ENCODE measurements around the gene TMEM92. TPM values are rescaled to one million over a fixed set of nuclear protein-coding genes. Genes with fewer than 3 reads are reported as not detected.

TMEM92 gene
- total RNA-seq, 3 donors from 2014 or later (not counting 1 experiment from before 2014, with no cell fraction given): not detected

GRCh38 chr17:50292465-50292864 is 18.2 kb downstream of the TMEM92 start:
- peaks cover 2% of the 10 kb centered on the region for H3K27me3 ChIP-seq (ENCODE audit: control insufficient read depth, insufficient read depth, low read length)
- no peaks in the 10 kb centered on the region for H3K36me3 ChIP-seq (ENCODE audit: control insufficient read depth, insufficient read depth, low read length)
- peaks cover 4% of the 10 kb centered on the region for H3K4me1 ChIP-seq (ENCODE audit: control insufficient read depth, insufficient read depth, low read length)
- H3K9me3 ChIP-seq (ENCODE audit: control insufficient read depth, insufficient read depth, low read length): no peaks in the 10 kb centered on the region
- H3K4me3 ChIP-seq (ENCODE audit: low read length): no peak overlapping the region
- Mint-ChIP-seq H3K4me1 (peaks cover 5% of the 10 kb centered on the region in 2 donors), H3K36me3 (no peaks in the 10 kb centered on the region), H3K27ac (no peak overlapping the region), H3K4me3 (no peak overlapping the region), H3K27me3 (ENCODE audit: low read depth in 2 of 2) (peaks cover 12 to 36% of the 10 kb centered on the region in 2 donors), H3K9me3 (no peaks in the 10 kb centered on the region)
- TF ChIP-seq, protein P1, sequence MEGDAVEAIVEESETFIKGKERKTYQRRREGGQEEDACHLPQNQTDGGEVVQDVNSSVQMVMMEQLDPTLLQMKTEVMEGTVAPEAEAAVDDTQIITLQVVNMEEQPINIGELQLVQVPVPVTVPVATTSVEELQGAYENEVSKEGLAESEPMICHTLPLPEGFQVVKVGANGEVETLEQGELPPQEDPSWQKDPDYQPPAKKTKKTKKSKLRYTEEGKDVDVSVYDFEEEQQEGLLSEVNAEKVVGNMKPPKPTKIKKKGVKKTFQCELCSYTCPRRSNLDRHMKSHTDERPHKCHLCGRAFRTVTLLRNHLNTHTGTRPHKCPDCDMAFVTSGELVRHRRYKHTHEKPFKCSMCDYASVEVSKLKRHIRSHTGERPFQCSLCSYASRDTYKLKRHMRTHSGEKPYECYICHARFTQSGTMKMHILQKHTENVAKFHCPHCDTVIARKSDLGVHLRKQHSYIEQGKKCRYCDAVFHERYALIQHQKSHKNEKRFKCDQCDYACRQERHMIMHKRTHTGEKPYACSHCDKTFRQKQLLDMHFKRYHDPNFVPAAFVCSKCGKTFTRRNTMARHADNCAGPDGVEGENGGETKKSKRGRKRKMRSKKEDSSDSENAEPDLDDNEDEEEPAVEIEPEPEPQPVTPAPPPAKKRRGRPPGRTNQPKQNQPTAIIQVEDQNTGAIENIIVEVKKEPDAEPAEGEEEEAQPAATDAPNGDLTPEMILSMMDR (IDR thresholded peaks at IDR 0.05): no peak
- intact Hi-C loops (cut with micrococcal nuclease): loop anchor here (10.0 kb wide), 2 partner anchors 168 to 198 kb away; partner anchors contain the start of gene PDK2
- ATAC-seq: peak in 2 of 3 donors; percentile 26 to 48
- WGBS (ENCODE audit: insufficient coverage): 0% methylated on average over 1 of the region's 3 CpGs
- H3K27ac ChIP-seq (ENCODE audit: low read length): no peak overlapping the region
- DNase-seq: no peak

DNA sequence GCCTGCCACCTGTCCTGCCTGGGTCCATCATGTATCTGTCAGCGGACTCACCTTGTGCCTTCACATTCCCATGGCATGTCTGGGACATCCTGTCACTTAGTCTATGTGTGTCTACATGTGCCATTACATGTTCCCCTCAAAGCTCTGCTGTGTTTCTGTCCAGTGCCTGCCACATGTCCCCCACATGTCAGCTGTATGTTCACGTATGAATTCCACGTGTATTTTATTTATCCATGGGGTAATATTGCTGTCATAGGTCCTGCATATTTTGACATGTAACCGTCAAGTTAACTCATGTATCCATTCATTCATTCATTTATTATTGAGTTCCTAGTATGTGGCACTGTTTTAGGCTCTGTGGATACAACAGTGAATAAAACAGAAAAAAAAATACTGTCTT is 20.8 kb downstream of the TMEM92 start:
- Mint-ChIP-seq H3K27me3 (ENCODE audit: low read depth in 2 of 2) (peaks cover 6 to 19% of the 10 kb centered on the region in 2 donors), H3K9me3 (no peaks in the 10 kb centered on the region), H3K4me1 (peaks cover 5% of the 10 kb centered on the region in 2 donors), H3K36me3 (no peaks in the 10 kb centered on the region), H3K4me3 (no peak overlapping the region), H3K27ac (no peak overlapping the region)
- ATAC-seq (no peak), DNase-seq (no peak)
- WGBS (ENCODE audit: insufficient coverage): 90% methylated on average over 3 of the region's 4 CpGs
- intact Hi-C loops (cut with micrococcal nuclease): loop anchor here (10.0 kb wide), 2 partner anchors 170 to 200 kb away; partner anchors contain the start of gene PDK2
- Histone ChIP-seq H3K9me3 (ENCODE audit: control insufficient read depth, insufficient read depth, low read length) (no peaks in the 10 kb centered on the region), H3K4me3 (ENCODE audit: low read length) (no peak overlapping the region), H3K27me3 (ENCODE audit: control insufficient read depth, insufficient read depth, low read length) (peaks cover 2% of the 10 kb centered on the region), H3K36me3 (ENCODE audit: control insufficient read depth, insufficient read depth, low read length) (no peaks in the 10 kb centered on the region), H3K4me1 (ENCODE audit: control insufficient read depth, insufficient read depth, low read length) (peaks cover 4% of the 10 kb centered on the region), H3K27ac (ENCODE audit: low read length) (no peak overlapping the region)
- TF ChIP-seq, protein P1 (IDR thresholded peaks at IDR 0.05): no peak

DNA sequence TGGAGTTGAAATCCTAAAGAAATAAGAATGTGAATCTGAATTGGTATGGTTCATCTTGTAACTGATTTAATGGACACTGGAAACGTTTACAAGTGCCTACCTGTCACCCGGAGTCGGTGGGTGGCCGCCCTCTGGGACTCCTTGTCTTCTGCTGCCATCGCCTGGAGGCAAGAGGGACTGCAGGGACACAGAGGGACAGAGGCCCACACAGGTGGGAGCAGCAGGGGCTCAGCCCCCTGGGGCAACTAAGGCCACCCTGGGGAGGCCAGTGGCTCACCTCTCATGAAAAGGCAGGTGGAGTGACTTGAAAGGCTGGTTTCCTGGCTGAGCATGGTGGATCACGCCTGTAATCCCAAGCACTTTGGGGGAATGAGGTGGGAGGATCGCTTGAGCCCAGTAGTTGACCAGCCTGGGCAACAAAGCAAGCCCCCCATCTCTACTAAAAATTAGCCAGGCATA is 23.2 kb downstream of the TMEM92 start:
- 21% methylated on average over 7 of the region's 7 CpGs for WGBS (ENCODE audit: insufficient coverage)
- peaks cover 2% of the 10 kb centered on the region for H3K27me3 ChIP-seq (ENCODE audit: control insufficient read depth, insufficient read depth, low read length)
- H3K27ac ChIP-seq (ENCODE audit: low read length): no peak overlapping the region
- no peak overlapping the region for H3K27ac Mint-ChIP-seq
- ATAC-seq (peak; percentile 89 to 98 (median 97)), DNase-seq (peak; percentile 66 to 86)
- intact Hi-C loops (cut with micrococcal nuclease): loop anchor here (1.0 to 10.0 kb wide), 3 partner anchors 97 to 203 kb away; partner anchors contain the start of gene PDK2
- TF ChIP-seq, protein P1 (IDR thresholded peaks at IDR 0.05): peak; percentile 78
- peaks cover 2 to 16% of the 10 kb centered on the region in 2 donors for H3K27me3 Mint-ChIP-seq (ENCODE audit: low read depth in 2 of 2)
- peaks cover 2% of the 10 kb centered on the region in 2 donors for H3K4me1 Mint-ChIP-seq
- H3K4me3 ChIP-seq (ENCODE audit: low read length): no peak overlapping the region
- no peaks in the 10 kb centered on the region for H3K9me3 ChIP-seq (ENCODE audit: control insufficient read depth, insufficient read depth, low read length)
- no peaks in the 10 kb centered on the region for H3K36me3 ChIP-seq (ENCODE audit: control insufficient read depth, insufficient read depth, low read length)
- H3K4me3 Mint-ChIP-seq: no peak overlapping the region
- H3K36me3 Mint-ChIP-seq: no peaks in the 10 kb centered on the region
- H3K4me1 ChIP-seq (ENCODE audit: control insufficient read depth, insufficient read depth, low read length): no peaks in the 10 kb centered on the region
- H3K9me3 Mint-ChIP-seq: no peaks in the 10 kb centered on the region

DNA sequence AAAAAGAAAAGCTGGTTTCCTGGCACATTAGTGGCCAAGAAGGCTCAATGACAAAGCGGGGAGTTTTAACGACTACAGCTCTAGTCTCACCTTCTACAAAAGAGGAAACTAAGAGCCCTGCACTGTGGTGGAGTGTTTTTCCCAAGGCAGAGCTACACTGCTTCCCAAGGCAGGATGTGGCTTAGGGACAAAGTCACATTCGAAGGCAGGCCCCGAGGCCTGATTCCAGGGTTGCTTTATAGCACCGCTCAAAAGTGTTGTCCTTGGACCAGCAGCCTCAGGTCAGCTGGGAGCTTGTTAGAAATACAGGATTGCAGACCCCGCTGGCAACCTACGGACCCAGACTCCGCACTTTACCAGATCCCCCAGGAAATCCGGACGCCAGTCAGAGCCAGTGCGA is 23.8 kb downstream of the TMEM92 start:
- H3K27me3 ChIP-seq (ENCODE audit: control insufficient read depth, insufficient read depth, low read length): peaks cover 2% of the 10 kb centered on the region
- Mint-ChIP-seq H3K4me1 (no peaks in the 10 kb centered on the region), H3K36me3 (no peaks in the 10 kb centered on the region), H3K4me3 (no peak overlapping the region), H3K9me3 (no peaks in the 10 kb centered on the region), H3K27ac (no peak overlapping the region), H3K27me3 (ENCODE audit: low read depth in 2 of 2) (peaks cover 2 to 17% of the 10 kb centered on the region in 2 donors)
- TF ChIP-seq, protein P1 (IDR thresholded peaks at IDR 0.05): no peak
- no peak overlapping the region for H3K4me3 ChIP-seq (ENCODE audit: low read length)
- no peak for ATAC-seq
- intact Hi-C loops (cut with micrococcal nuclease): loop anchor here (10.0 kb wide), 2 partner anchors 173 to 203 kb away; partner anchors contain the start of gene PDK2
- H3K36me3 ChIP-seq (ENCODE audit: control insufficient read depth, insufficient read depth, low read length): no peaks in the 10 kb centered on the region
- DNase-seq: no peak
- WGBS (ENCODE audit: insufficient coverage): 73% methylated on average over 9 of the region's 11 CpGs
- no peaks in the 10 kb centered on the region for H3K9me3 ChIP-seq (ENCODE audit: control insufficient read depth, insufficient read depth, low read length)
- no peaks in the 10 kb centered on the region for H3K4me1 ChIP-seq (ENCODE audit: control insufficient read depth, insufficient read depth, low read length)
- no peak overlapping the region for H3K27ac ChIP-seq (ENCODE audit: low read length)
